GM18861 (cell line): ENCODE measurements around the gene BDH1.

Source experiments
- ATAC-seq: cut with Tn5 transposase; IDR thresholded peaks from one replicate; pipeline ENCODE4 v1.9.1; 2021; ENCODE audit not compliant: unreplicated experiment

Gene BDH1

GRCh38 chr3:197464794-197465193 lies 91.0 kb downstream of the BDH1 start:
- no peak for ATAC-seq

GRCh38 chr3:197463279-197463678 lies 92.5 kb downstream of the BDH1 start:
- no peak for ATAC-seq

DNA sequence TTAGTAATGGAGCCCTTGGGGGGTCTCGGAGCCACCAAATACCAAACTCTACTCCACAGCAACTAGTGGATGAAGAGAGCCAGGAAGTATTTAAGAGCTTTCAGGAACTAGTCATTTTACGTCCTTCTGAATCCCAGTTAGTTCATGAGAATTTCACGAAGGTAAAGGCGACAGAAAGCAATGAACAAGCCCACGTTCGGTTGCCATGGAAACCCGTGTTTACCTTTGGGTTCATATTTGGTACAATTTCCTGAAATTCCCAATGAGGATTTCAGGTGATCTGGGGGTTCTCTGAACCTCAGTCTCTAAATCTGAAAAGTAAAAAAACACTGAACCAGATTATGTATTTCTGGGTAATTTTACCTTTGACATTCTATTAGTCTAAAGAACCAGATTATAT lies 93.0 kb downstream of the BDH1 start:
- no peak for ATAC-seq

- no peak for ATAC-seq
Observed at GRCh38 chr3:197460639-197461038, 95.1 kb downstream of the BDH1 start.

- no peak for ATAC-seq
Observed at GRCh38 chr3:197460002-197460401, 95.8 kb downstream of the BDH1 start.
